Hematopoietic multipotent progenitor cell treated with erythropoietin and hydrocortisone succinate and interleukin-3 and kit ligand, for 4 days (in vitro differentiated cells): ENCODE measurements around the gene OTOR.

Experiments used
- DNase-seq: peaks from one replicate; pipeline ENCODE4 v3.0.0-alpha.2; 2015

The OTOR gene

DNA sequence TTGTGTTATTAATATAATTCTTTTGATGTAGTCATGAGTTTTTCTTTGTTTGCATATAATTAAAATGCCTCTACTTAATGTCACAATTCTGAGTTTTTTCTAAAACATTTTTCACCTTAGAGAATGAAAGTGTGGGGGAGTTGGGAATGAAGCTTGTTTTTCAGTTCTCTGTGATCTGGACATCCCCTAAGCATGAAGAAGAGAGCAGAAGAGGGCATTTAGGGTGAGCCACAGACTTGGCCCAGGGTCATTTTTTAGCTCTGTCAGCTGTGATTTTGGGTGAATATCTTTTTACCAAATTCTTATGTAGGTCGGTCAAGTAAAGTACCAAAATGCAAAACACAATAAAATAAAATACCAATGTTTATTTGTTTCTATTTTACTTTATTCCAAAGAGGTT is 3.9 kb downstream of the OTOR start:
- DNase-seq = no peak

DNA sequence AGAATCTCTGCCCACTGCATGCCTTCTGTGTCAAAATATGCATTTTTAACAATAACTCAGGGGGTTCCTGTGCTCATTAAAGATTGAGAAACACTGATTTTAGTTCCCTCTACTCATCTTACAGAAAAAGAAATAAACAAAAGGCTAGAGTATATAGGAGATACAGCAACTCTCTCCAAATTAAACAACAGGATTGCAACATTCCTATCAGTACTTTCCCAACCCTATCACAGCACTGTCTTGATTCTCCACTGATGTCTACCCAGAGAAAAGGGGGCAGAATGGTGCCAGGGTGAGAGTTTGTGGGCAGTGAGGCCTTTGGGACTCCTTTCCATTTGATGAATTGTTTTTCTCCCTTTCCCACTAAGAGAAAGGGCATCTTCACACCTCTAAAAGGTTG is 4.7 kb downstream of the OTOR start:
- no peak for DNase-seq

DNA sequence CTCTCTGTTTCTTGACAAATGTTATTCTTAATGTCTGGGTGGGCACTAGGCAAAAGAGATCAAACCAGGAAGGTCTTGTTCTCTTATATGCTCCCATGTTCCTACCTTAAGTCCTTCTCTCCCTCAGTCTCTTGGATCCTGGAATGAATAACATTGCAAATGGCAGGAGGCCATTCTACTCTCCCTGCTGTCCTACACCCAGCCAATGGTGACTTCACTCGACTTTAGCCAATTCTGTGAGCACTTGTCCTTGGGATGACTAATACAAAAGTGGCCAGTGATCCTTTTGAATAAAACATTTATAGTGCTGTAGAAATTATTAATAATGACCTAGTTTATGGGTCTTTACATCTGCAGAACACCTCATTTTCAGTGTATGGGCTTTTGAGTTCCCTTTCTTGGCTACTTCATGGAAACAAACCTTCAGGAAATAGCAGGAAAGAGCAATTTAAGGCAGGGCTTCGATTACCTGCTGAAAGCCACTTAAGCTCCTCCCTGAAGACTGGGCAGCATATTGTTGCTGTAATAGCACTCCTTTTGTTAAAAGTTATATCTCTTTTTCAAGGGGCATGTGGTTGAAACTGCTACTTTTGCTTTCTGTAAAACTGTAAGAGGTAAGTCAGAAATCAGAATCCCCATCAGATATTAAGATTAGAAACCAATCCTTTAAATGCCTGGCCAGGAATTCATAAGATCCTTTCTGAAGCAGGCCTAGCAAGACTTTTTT is 10.5 kb downstream of the OTOR start:
- no peak for DNase-seq

DNA sequence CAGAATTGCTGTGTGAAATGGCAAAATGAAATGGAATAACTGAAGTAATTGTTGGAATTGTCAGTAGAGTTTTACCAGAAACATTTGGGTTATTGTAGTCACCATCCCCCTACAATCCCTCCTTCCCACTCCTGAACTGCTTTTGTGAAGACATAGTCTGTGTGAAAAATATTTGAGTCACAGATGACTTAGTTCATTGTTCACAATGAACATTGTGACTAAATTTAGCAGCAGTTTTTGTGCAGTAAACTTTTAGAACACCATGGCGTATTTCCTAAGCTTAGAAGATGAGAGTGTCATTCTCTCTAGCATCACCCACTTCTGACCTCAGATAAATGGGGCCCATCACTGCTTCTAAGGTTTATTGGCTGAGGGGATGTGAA is 11.0 kb downstream of the OTOR start:
- no peak for DNase-seq

DNA sequence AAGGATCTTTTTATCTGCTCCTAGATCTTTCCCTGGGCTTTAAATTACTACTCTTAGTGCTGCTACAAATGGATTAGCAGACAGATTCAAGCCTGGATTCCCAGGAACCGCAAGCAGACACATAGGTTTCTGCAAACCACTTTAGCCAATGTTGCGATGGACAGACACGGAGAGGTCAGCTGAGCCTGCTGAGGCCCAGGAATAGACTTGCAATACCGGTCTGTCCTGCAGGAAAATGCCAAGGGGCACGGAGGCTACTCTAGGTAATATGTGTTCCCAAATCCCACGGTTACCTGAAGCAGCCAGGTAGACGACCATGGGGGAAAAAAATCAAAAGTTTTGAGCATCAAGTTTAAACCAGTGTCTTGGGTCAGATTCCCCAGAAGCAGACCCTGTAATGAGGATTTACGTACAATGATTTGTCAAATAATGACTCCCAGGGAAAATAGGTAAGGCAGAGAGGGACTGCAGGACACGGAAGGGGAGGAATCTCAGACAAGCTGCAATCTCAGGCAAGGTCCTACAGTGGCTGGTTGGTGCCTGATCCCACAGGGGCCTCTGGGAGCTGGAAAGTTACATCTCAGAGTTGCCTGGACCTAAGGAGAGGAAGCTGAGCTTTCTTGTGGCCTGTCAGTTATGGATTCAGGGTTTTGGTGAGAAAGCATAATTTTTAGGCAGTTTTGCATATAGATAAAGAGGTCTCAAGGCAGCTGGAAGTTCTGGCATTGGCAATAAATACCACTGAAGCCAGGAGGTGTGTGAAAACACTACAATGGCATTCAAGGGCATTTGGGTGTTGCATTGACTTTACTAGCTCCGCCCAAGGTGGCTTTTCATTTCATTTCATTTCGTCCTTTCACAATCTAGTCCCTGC is 12.5 kb downstream of the OTOR start:
- DNase-seq = no peak

DNA sequence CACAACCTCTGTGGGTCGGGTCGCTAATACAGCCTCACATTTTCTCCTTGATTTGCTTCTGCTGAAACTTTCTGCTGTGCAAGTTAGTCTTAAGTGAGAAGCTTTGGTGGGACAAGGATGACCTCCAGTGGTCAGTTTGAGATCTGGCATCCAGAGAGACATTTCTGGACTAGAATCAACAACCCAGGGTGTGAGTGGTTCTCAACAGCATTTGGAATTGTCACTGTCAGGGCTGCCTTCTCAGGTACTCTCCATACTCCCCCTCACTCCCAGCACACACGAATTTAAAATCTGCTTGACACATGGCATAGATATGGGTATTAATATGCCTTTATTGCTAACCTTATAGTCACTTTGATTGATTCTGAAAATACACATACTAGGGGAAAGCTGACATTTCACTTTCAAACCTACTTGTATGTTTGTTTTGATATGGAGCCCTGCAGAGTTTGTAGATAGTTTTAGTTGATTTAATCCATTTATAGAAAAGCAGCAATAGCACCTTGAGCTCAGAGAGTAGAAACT is 13.2 kb downstream of the OTOR start:
- peak; percentile 78 for DNase-seq

DNA sequence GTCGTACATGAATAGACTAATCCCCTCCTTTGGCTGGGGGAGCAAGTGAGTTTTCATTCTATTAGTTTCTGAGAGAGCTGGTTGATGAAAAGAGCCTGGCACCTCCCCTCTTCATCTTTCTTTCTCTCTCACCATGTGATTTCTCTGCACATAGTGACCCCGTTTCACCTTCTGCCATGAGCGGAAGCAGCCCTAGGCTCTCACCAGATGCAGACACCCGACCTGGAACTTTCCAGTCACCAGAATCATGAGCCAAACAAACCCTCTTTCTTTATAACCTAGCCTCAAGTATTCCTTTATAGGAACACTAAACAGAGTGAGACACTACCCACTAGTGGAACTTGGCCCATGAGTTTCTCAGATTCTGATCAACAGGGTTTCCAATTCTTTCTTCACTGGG is 16.4 kb downstream of the OTOR start:
- no peak for DNase-seq

DNA sequence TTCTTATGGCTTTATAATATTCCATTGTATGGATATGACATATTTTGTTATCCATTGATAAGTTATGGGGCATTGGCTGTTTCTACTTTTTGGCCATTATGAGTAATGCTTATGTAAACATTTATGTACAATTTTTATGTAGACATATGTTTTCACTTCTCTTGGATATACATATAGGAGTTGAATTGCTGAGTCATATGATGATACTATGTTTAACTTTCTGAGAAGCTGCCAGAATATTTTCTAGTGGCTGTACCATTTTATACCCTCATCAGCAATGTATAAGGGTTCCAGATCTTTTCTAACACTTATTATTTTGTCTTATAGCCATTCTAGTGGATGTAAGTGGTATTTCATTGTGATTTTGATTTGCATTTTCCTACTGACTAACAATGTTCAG is 23.1 kb downstream of the OTOR start:
- no peak for DNase-seq

DNA sequence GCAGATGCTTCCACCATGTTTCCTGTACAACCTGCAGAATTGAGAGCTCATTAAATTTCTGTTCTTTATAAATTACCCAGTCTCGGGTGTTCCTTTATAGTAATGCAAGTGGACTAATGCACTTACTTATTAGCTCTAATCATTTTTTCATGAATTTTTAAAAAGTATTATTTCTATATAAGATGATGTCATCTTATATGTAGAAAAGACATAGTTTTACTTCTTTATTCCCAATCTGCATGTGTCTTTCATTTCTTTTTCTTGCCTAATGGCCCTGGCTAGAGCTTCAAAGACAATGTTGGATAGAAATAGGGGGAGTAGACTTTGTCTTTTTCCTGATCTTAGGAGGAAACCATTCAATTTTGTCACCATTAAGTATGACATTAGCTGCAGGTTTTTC is 27.8 kb downstream of the OTOR start:
- DNase-seq = no peak

DNA sequence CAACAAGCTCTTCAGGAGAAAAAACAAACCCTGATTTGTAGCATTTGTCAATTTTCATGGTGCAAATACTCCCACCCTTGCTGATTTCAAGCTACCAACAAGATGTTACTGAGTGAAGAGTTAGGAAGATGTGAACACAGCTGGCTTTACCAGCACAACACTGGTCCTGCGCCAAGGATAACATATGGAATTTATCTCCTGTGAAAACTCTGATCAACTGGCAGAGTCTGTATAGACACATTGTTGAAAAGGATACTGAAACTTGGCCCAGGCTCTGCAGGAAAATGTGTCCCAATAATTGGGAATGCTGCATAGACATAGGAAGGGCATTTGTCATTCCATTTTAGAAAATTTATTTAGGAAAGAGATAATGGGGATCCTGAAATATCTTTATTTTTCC is 29.0 kb downstream of the OTOR start:
- DNase-seq = no peak

DNA sequence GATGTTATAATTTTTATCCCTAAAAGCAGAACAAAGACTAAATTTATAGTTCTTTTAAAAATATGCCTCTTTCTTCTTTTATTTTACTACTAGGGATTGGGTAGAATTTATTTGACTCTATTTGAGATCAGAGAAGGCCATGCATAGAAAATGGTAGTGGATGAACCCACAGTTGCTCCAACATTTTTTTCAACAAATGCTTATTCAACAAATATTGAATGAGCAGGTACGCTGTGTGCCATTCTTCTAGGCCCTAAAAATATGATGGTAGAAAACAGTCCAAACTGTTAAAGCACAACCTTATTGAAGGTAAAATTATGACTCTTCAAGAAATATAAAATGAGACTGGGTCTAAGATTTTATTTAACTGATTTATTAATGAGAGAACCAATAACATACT is 30.0 kb downstream of the OTOR start:
- no peak for DNase-seq

DNA sequence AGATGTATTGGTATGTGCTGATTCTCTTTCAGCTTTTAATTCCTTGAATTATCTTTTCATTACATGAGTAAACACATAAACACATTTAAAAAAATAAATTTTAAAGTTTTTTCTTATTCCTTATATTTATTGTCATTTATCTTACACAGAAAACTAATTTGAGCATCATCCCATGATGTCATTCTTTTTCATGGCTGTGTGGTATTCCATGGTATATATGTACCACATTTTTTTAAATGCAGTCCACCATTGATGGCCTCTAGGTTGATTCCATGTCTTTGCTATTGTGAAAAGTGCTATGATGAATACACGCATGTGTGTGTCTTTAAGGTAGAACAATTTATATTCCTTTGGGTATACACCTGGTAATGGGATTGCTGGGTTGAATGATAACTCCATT is 33.3 kb downstream of the OTOR start:
- no peak for DNase-seq

DNA sequence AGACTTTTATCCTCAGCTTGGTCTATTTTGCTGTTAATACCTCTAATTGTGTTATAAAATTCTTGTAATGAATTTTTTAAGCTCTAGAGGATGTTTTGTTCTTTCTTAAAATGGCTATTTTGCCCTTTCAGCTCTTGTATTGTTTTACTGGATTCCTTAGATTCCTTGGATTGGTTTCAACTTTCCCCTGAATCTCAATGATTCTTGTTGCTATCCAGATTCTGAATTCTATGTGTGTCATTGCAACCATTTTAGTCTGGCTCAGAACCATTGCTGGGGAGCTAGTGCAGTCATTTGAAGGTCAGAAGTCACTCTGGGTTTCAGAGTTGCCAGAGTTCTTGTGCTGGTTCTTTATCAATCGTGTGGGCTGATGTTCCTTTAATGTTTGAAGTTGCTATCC is 37.1 kb downstream of the OTOR start:
- DNase-seq = no peak
